Left cardiac atrium (tissue), 4 donors: ENCODE data around the gene AAMP. TPM values are rescaled to one million over a fixed set of nuclear protein-coding genes. Genes with fewer than 3 reads are reported as not detected.
"Not testable (repeated sequence)": the region's sequence is repeated elsewhere in the genome, so short reads cannot be mapped to it uniquely, and the experiment has no call there.

Experiments used
- ATAC-seq, 2 donors: fragments of 200-7000 bp; cut with Tn5 transposase; one replicate each; pipeline ENCODE4 v1.9.1; 2020; ENCODE audit warnings: mild to moderate bottlenecking in 2 of 2, moderate library complexity in 2 of 2
- DNase-seq: peaks from one replicate; pipeline ENCODE4 v3.0.0-alpha.2; 2020
- intact Hi-C, 2 donors: fragments of 100-400 bp; cut with DNase I; formaldehyde crosslinking; loops; one replicate each; pipeline versions ENCODE4 v1.14.1 to v1.15.1; 2022 to 2023
- long read RNA-seq: library from polyadenylated mRNA; unstranded; transcript quantifications from one replicate; pipeline ENCODE4 v2.0.0, GENCODE V29; 2021
- total RNA-seq, 2 donors: library from RNA; stranded (reverse); fragmentation: NEBNext Ultra II Directional; extraction: Animal tissue kit (Norgen Biotek cat#: 25700); gene quantifications; one replicate each; pipeline ENCODE4 v1.2.1, GENCODE V29; 2021
- donor health status: DM: no; HTN: yes; CAD: no.
- donor health status: DM: no; HTN: yes; CAD: no; lungs with severe emphysema.
- donor health status: DM: yes; HTN: yes; CAD: no.
- donor health status: Dilated cardiomyopathy.

The AAMP gene, protein sequence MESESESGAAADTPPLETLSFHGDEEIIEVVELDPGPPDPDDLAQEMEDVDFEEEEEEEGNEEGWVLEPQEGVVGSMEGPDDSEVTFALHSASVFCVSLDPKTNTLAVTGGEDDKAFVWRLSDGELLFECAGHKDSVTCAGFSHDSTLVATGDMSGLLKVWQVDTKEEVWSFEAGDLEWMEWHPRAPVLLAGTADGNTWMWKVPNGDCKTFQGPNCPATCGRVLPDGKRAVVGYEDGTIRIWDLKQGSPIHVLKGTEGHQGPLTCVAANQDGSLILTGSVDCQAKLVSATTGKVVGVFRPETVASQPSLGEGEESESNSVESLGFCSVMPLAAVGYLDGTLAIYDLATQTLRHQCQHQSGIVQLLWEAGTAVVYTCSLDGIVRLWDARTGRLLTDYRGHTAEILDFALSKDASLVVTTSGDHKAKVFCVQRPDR
- total RNA-seq, result 10 to 100 TPM; 49.0 to 52.5 TPM
- long read RNA-seq, transcript AAMP-201 (11 exons, 1,886 nt), result major isoform, 167 of 209 reads
- long read RNA-seq, transcript AAMP-204 (11 exons, 1,804 nt), result minor isoform, 16 of 209 reads
- long read RNA-seq, partial matches to known transcripts, result 2 of 209 reads
- long read RNA-seq, other reads (novel, unspliced or antisense), result 20 of 209 reads

DNA sequence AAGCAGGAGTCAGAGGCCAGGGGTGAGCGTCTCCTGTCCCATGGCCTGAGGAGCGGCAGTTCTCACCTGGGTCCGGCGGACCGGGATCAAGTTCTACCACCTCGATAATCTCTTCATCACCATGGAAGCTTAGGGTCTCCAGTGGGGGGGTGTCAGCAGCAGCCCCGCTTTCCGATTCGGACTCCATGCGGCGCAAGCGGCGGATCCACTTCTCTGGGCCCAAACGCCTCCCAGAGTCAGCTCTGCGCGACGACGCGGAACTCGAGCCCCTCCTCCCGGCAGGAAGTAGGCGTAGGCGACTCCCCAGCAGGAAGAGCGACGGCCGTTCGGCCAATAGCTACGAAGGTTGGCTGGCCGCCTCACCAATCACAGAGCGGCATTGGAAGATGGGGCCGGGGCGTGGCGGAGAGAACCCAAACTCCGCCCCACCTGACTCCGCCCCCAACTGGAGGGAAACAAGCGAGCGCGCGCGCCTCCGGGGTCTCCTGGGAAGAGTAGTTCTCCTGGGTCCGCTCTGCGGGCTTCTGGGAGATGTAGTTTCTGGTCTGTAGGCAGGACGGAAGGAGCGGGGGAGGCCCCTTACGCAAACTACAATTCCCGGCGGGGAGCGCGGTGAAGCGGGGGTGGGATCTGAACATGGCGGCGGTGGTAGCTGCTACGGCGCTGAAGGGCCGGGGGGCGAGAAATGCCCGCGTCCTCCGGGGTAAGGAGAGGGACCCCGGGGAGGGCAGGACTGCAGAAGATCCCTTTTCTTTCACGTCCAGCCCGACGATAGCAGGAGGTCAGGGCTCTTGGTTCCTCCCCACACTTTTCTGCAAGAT lies at the start of gene AAMP, which contains the start of gene PNKD:
TSS of gene AAMP (minus strand) at position 238 of the 821 bp plus-strand sequence. CDS start at position 187, 51 bp downstream.
TSS of gene PNKD (plus strand) at position 620 of the 821 bp plus-strand sequence. CDS start at position 637, 17 bp downstream.
- intact Hi-C loops, result loop anchor here in 1 of 2 donors (10.0 kb wide), 1 partner anchor 195 kb away; no protein-coding TSS in a partner anchor
- ATAC-seq, result peak; percentile 93 to 95
- peak; percentile 100 for DNase-seq

DNA sequence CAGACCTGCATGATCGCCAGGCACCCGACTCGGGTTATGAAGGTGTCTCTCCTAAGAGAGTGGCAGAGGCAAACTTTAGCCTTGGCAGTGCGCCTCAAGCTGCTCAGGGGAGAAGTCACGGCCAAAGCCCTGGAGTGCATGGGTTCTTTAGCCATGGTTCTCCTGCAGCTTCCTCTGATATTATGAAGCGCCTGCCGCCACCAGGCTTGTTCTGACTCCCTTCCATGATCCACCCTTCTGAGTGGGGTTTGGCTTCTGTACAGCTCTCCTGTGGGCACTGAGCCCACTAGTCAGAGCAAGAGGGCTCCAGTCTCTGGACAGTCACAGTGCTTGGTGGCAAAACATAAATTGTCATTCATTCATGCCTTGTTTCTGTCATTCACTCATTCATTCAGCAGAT lies 48.3 kb upstream of the AAMP start:
- no peak for DNase-seq
- intact Hi-C loops, result no loop called here
- ATAC-seq, result no peak

DNA sequence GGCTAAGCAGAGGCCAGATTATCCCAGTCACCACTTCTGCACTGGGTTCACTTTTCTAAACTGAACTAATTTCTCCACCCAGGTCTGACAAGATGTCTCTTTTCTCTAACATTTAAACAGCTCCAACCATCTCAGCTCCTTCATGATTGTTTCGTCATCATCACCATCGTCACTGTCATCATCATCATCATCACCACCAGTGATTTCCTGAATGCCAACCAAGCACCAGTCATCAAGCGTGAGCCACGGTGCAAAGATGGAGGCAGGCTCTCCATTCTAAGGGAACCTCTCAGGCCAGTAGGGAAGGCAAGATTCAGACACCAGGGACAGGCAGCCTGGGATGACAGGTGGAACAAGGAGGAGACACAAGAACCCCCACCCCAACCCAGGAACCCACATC lies 47.9 kb upstream of the AAMP start:
- intact Hi-C loops, result no loop called here
- DNase-seq (no peak), ATAC-seq (no peak)

DNA sequence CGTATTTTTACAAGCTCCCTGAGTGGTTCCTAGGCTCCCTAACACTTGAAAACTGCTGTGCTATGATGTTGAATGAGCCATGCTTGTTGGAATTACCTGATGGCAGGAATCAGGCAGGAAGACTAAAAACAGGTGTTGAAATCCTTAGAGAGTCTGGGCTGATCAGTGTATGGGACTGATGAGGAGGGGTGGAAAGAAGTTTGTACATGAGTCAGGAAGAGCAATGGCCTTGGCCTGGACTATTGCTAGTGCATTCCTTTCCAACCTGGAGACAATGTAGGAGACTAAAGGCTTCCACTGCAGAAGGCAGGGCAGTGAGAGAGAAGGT lies 47.3 kb upstream of the AAMP start:
- intact Hi-C loops, result no loop called here
- no peak for ATAC-seq
- no peak for DNase-seq

DNA sequence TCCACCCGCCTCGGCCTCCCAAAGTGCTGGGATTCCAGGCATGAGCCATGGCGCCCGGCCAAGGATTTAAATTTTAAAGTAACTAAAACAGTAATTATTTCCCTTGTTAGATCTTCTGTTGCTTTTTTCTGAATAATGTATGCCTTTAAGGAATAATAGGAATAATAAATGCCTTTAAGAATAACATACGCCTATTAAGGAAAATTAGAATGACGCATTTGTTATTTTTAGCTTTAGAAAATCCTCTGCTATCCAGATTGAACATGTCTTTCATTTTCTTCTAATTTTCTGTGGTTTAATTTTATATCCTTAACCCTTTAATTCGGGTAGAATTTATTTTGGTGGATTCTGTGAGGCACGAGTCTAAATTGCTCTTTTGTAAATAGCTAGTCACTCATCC lies 45.5 kb upstream of the AAMP start:
- intact Hi-C loops, result no loop called here
- ATAC-seq (no peak), DNase-seq (no peak)

DNA sequence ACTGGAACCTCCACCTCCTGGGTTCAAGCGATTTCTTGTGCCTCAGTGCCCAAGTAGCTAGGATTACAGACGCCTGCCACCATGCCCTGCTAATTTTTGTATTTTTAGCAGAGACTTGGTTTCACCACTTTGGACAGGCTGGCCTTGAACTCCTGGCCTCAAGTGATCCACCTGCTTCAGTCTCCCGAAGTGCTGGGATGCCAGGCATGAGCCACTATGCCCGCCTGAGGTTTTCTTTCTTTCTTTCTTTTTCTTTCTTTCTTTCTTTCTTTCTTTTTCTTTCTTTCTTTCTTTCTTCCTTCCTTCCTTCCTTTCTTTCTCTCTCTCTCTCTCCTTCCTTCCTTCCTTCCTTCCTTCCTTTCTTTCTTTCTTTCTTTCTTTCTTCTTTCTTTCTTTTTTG lies 44.8 kb upstream of the AAMP start:
- ATAC-seq, DNase-seq, intact Hi-C loops: not testable (repeated sequence)

DNA sequence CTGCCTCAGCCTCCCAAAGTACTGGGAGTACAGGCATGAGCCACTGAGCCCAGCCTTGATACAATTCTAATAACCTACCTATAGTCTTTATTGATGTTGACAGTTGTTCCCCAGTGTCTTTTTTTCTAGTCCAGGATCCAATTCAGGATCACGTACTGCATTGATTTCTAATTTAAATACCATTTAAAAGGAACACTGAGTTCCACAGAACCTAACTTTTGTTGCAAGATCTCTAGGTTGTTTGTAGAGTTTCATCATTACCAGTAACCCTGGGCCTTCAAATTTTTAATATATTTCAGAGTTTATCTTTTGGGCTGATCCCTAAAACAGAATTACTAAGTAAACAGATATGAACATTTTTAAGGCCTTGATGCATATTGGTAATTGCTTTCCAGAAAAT lies 43.4 kb upstream of the AAMP start:
- DNase-seq (no peak), ATAC-seq (no peak)
- intact Hi-C loops, result no loop called here

DNA sequence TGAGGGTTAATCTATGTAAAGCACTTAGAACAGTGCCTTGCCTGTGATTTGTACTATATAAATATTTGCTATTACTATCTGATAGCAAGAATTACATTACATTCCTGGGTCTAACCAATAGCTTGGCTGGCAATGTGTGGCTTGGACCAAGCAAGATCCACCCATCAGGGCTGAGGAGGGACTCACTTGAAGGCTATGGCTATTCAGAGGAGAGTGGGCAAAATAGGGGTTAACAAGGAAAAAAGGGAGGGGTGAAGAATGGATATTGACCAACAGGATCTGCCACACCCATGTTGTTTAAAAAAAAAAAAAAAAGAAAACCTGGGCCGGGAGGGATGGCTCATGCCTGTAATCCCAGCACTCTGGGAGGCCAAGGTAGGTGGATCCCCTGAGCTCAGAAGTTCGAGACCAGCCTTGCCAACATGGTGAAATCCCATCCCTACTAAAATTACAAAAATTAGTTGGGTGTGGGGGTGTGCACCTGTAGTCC lies 42.4 kb upstream of the AAMP start:
- DNase-seq (no peak), ATAC-seq (no peak)
- intact Hi-C loops, result no loop called here

DNA sequence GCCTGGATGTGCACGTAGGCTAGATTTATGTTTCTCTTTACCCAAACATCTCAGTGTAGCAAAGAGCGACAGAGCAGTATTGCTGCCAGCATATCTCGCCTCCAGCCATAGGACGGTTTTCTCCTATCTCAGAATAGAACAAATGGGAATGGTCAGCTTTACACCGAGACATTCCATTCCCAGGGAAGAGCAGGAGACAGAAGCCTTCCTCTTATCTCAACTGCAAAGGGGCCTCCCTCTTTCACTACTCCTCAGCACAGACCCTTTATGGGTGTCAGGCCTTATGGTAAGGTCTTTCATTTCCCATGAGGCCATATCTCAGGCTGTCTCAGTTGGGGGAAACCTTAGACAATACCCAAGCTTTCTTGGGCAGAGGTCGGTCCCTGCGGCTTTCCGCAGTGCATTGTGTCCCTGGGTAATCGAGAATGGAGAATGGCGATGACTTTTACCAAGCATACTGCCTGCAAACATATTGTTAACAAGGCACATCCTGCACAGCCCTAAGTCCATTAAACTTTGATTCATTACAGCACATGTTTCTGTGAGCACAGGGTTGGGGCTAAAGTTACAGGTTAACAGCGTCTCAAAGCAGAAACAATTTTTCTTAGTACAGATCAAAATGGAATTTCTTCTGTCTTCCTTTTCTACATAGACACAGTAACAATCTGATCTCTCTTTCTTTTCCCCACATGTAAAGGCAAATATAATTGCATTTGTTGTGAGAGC lies 41.8 kb upstream of the AAMP start:
- intact Hi-C loops, DNase-seq: not testable (repeated sequence)

DNA sequence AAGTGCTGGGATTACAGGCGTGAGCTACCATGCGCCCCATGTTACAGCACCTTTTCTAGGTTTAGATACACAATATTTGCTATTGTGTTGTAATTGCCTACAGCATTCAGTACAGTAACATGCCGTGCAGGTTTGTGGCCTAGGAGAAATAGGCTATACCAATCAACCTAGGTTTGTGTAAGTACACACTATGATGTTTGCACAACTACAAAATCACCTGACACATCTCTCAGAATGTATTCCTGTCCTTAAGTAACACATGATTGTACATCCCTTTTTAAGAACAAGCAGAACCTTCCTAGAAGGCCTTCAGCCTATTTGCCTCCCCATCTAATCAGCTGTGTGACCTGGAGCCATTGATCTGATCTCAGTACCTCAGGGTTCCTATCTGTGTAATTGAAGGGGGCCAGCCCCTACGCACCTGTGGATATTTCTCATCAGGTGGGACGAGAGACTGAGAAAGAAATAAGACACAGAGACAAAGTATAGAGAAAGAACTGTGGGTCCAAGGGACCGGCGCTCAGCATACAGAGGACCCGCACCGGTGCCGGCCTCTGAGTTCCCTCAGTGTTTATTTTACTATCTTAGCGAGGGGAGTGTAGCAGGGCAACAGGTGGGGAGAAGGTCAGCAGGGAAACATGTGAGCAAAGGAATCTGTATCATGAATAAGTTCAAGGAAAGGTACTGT lies 41.1 kb upstream of the AAMP start:
- ATAC-seq, result no peak
- DNase-seq, result no peak
- intact Hi-C loops, result no loop called here

More for the DNA sequence above, 41.8 kb upstream of the AAMP start:
- not testable (repeated sequence) for ATAC-seq

DNA sequence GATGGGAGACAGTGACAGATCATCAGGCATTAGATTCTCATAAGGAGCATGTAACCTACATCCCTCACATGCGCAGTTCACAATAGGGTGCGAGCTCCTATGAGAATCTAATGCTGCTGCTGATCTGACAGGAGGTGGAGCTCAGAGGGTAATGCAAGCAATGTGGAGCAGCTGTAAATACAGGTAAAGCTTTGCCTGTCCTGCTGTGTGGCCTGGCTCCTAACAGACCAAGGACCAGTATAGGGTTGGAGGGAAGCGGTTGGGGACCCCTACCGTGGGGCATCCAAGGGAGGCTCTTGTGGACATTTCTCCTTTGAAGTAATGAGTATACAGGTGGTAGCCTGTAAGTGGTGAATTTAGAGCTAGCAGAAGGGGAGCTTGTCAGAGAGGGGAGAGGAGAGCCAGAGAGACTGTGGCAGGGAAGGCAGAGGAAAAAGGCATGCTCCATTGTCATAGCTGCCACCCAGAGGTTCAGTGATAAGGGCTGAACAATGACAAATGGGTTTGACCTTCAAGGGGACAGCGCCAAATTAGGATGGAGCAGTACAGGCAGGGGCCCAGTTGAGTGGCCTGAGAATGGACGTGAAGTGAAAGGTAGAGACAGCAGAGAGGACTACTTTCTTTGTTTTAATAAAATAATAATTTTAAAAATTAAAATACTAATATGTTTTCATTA lies 37.6 kb upstream of the AAMP start:
- ATAC-seq (peak; percentile 61 to 66), DNase-seq (no peak)
- intact Hi-C loops, result loop anchor here in 1 of 2 donors (10.0 kb wide), 1 partner anchor 157 kb away; no protein-coding TSS in a partner anchor

DNA sequence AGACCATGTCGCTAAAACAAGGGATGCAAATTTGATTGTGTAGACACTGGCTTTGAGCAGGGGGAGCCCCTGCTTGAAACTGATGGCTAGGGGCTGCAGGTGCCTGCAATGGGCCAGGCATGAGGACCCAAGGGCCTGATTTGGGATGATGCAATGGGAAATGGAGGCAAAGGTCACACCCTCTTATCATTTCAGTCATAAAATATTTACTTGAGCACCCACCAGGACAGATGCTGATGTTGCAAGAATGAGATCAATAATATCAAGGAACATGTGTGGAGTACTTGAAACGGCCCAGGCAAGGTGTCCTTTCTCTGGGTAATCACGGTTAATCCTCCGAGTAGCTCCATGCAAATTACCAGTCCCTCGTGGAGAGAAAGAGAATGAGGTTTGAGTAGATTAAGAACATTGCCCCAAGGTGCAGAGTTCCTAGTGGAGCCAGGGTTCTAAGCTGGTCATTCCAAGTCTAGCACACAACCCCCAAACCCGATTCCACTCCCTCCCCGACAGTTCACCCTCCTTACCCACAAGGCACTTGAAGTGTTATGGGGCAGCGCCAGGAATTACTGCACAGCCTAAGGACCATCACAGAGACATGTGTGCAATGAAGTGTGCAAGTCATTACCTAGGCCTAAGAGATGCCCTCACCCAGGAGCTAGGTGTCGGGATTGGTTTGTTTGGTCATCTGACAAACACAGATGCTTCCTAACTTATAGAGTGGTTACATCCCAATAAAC lies 36.4 kb upstream of the AAMP start:
- no peak for ATAC-seq
- intact Hi-C loops, result loop anchor here in 1 of 2 donors (10.0 kb wide), 1 partner anchor 158 kb away; no protein-coding TSS in a partner anchor
- DNase-seq, result no peak

DNA sequence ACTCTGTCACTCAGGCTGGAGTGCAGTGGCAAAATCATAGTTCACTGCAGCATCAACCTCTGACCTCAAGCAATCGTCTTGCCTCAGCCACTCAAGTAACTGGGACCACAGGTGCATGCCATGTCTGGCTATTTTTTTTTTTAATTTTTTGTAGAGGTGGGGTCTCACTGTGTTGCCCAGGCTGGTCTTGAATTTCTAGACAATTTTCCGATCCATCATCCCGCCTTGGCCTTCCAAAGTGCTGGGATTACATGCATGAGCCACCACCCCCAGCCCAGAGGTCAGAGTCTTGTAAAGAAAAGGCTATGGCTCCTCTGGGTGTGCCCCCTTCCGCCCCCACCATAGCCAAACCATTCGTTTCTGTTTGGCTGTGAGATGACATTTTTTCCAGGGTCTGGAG lies 35.4 kb upstream of the AAMP start:
- ATAC-seq (no peak), DNase-seq (no peak)
- intact Hi-C loops, result loop anchor here in 1 of 2 donors (10.0 kb wide), 1 partner anchor 159 kb away; no protein-coding TSS in a partner anchor

DNA sequence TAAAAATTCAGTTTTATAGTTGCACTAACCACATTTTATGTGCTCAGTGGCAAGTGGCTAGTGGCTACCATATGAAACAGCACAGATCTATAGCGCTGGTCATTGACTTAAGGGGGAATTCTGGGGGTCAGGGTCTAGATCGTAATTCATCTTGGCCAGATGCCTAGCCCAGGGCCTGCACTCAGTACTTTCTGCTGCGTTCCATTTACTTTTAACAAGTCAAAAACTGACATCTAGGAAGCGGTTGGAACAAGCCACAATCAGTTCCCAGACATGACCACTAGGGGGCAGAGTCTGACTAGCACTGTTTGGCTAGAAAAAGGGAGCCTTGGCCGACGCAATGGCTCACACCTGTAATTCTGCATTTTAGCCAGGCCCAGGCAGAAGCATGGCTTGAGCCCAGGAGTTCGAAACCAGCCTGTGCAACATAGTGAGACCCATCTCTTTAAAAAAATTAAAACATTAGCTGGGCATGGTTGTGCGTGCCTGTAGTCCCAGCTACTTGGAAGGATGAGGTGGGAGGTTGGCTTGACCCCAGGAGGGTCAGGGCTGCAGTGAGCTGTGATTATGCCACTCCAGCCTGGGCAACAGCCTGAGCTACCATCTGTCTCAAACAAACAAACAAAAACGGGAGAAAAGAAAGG lies 31.4 kb upstream of the AAMP start:
- DNase-seq, result peak; percentile 83
- ATAC-seq, result peak; percentile 73 to 84
- intact Hi-C loops, result loop anchor here (2.0 to 10.0 kb wide), 3 partner anchors 56 to 164 kb away; partner anchors contain the start of gene CATIP (in 2 of the 2)

DNA sequence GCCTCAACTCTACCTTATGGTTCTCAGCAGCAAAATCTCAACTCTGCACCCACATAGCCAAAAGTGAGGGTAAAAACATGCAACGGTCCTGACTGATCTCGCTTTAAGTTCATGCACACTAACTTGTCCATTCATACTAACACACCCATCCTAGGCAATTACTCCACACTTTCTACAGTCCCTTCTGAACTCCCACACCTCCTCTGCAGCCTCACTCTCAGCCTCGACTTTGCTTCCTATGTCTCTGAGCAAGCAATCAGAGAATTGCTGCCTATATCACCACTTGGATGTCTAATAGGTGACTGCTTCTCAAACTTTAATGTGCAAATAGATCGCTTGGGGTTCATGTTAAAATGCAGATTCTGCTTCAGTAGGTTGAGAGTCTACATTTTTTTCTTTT lies 30.2 kb upstream of the AAMP start:
- ATAC-seq (no peak), DNase-seq (no peak)
- intact Hi-C loops, result loop anchor here (2.0 to 10.0 kb wide), 3 partner anchors 57 to 165 kb away; partner anchors contain the start of gene CATIP (in 2 of the 2)

DNA sequence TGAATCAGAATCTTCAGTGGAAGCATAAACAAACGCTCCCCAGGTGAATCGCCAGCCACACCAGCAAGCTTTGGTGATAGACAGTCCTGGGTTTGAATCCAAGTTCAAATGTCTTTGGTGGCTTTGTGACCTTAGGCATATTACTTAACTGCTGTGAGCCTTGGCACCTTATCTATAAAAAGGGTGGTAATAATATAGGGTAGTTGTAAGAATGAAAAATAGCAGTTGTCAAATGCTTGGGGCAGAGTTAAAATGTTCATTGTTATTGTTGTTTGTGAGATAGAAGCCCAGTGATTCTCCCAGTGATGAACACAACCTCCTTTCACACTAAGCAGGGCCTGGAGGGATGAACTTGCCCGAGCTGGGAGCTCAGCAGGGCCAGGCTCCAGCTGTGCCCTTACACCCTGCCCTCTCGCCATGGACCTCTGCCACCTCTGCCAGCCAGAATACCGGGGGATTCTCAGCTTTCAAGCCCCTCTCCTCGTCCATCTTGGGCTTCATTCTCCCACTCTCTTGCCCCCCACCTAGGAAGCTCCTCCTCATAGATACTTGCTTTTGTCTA lies 28.5 kb upstream of the AAMP start:
- no peak for ATAC-seq
- DNase-seq, result no peak
- intact Hi-C loops, result loop anchor here in 1 of 2 donors (10.0 kb wide), 1 partner anchor 96 kb away; the partner anchor contains the start of gene CTDSP1
